ENCODE data around the gene GRM7. TPM values are rescaled to one million over a fixed set of nuclear protein-coding genes. Genes with fewer than 3 reads are reported as not detected.

The GRM7 gene
- total RNA-seq, 6 experiments from 2014 or later, result not detected

DNA sequence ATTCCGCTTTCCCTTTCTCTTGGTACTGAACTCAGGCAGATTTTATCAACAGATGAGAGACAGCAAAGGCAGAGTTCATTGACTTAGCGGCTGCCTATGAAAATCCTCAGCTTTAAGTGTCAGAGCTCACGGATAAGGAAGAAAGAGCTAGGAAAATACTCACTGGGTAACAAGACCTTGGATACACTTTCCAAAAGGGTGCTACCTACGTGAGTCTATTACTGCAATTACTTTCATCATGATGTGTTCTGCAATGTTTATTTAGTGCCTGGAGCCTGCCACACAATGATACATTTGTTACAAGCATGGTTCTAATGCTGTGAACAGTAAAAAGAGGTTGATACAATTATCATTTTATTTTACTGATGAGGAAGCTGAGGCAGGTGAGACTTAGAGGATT, 177.5 kb downstream of the GRM7 start:
- peaks cover 55% of the 10 kb centered on the region for H3K9me3 Mint-ChIP-seq
- no peaks in the 10 kb centered on the region for H3K4me1 Mint-ChIP-seq (ENCODE audit: low read depth)
- H3K4me3 Mint-ChIP-seq, result no peak overlapping the region
- DNase-seq, result no peak
- TF ChIP-seq, protein P1, sequence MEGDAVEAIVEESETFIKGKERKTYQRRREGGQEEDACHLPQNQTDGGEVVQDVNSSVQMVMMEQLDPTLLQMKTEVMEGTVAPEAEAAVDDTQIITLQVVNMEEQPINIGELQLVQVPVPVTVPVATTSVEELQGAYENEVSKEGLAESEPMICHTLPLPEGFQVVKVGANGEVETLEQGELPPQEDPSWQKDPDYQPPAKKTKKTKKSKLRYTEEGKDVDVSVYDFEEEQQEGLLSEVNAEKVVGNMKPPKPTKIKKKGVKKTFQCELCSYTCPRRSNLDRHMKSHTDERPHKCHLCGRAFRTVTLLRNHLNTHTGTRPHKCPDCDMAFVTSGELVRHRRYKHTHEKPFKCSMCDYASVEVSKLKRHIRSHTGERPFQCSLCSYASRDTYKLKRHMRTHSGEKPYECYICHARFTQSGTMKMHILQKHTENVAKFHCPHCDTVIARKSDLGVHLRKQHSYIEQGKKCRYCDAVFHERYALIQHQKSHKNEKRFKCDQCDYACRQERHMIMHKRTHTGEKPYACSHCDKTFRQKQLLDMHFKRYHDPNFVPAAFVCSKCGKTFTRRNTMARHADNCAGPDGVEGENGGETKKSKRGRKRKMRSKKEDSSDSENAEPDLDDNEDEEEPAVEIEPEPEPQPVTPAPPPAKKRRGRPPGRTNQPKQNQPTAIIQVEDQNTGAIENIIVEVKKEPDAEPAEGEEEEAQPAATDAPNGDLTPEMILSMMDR (IDR thresholded peaks at IDR 0.05), result no peak
- 0 out of 2 replicates have a peak, but pooled peaks cover under 1% of the 10 kb centered on the region for H3K36me3 Mint-ChIP-seq (ENCODE audit: low read depth)
- H3K27ac Mint-ChIP-seq, result no peak overlapping the region
- H3K27me3 Mint-ChIP-seq (ENCODE audit: insufficient read depth), result no peaks in the 10 kb centered on the region

DNA sequence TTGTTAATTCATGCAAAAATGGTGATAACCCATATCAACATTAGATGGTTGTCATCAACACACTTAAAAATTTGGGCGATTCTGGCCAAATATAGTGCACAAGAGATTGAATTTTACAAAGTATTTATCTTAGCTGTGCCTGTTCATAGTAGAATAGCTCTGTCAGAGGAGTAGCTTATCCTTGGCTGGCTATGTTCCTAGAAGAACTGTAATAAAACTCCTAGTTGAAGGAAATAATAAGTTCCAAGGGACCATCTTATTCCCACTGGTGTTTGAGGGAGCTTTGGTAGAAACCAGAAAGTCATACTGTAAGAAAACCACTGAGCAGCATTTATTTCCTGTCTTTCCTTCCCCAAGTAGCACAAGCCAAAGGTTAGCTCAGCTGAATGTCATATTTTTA, 201.8 kb downstream of the GRM7 start:
- Mint-ChIP-seq H3K27ac (no peak overlapping the region), H3K4me1 (ENCODE audit: low read depth) (no peaks in the 10 kb centered on the region), H3K36me3 (ENCODE audit: low read depth) (no peaks in the 10 kb centered on the region), H3K4me3 (no peak overlapping the region), H3K27me3 (ENCODE audit: insufficient read depth) (peaks cover 2% of the 10 kb centered on the region; the same call in 1 of the 2 replicates), H3K9me3 (peaks cover 36% of the 10 kb centered on the region)
- DNase-seq, result no peak
- TF ChIP-seq, protein P1 (IDR thresholded peaks at IDR 0.05), result no peak

GRCh38 chr3:7070461-7070860, 209.5 kb downstream of the GRM7 start:
- DNase-seq, result no peak
- TF ChIP-seq, protein P1 (IDR thresholded peaks at IDR 0.05), result no peak
- Mint-ChIP-seq H3K4me3 (no peak overlapping the region), H3K36me3 (ENCODE audit: low read depth) (no peaks in the 10 kb centered on the region), H3K4me1 (ENCODE audit: low read depth) (no peaks in the 10 kb centered on the region), H3K27ac (no peak overlapping the region), H3K27me3 (ENCODE audit: insufficient read depth) (no peaks in the 10 kb centered on the region), H3K9me3 (peaks cover 48% of the 10 kb centered on the region)

GRCh38 chr3:7074217-7074616, 213.3 kb downstream of the GRM7 start:
- DNase-seq, result no peak
- Mint-ChIP-seq H3K27ac (no peak overlapping the region), H3K27me3 (ENCODE audit: insufficient read depth) (no peaks in the 10 kb centered on the region), H3K4me1 (ENCODE audit: low read depth) (no peaks in the 10 kb centered on the region), H3K4me3 (no peak overlapping the region), H3K9me3 (peaks cover 52% of the 10 kb centered on the region), H3K36me3 (ENCODE audit: low read depth) (no peaks in the 10 kb centered on the region)
- TF ChIP-seq, protein P1 (IDR thresholded peaks at IDR 0.05), result no peak

- Mint-ChIP-seq H3K4me1 (ENCODE audit: low read depth) (no peaks in the 10 kb centered on the region), H3K4me3 (no peak overlapping the region), H3K27me3 (ENCODE audit: insufficient read depth) (no peaks in the 10 kb centered on the region), H3K27ac (no peak overlapping the region), H3K9me3 (peaks cover 47% of the 10 kb centered on the region), H3K36me3 (ENCODE audit: low read depth) (no peaks in the 10 kb centered on the region)
- no peak for DNase-seq
- TF ChIP-seq, protein P1 (IDR thresholded peaks at IDR 0.05), result no peak
These were observed 214.2 kb downstream of the GRM7 start for GRCh38 chr3:7075117-7075516.

- no peaks in the 10 kb centered on the region for H3K27me3 Mint-ChIP-seq (ENCODE audit: insufficient read depth)
- DNase-seq, result no peak
- H3K27ac Mint-ChIP-seq, result no peak overlapping the region
- H3K36me3 Mint-ChIP-seq (ENCODE audit: low read depth), result no peaks in the 10 kb centered on the region
- no peak overlapping the region for H3K4me3 Mint-ChIP-seq
- no peaks in the 10 kb centered on the region for H3K4me1 Mint-ChIP-seq (ENCODE audit: low read depth)
- TF ChIP-seq, protein P1 (IDR thresholded peaks at IDR 0.05), result peak; percentile 31; the same call in 1 of the 2 replicates
- peaks cover 41% of the 10 kb centered on the region for H3K9me3 Mint-ChIP-seq
These were observed 215.0 kb downstream of the GRM7 start for GRCh38 chr3:7075901-7076300.

Data from HFFc6 (cell line).